Measurements from ENCODE around the gene CCDC192. TPM values are rescaled to one million over a fixed set of nuclear protein-coding genes. Genes with fewer than 3 reads are reported as not detected.

The CCDC192 gene
- not detected in 2 replicates for total RNA-seq

DNA sequence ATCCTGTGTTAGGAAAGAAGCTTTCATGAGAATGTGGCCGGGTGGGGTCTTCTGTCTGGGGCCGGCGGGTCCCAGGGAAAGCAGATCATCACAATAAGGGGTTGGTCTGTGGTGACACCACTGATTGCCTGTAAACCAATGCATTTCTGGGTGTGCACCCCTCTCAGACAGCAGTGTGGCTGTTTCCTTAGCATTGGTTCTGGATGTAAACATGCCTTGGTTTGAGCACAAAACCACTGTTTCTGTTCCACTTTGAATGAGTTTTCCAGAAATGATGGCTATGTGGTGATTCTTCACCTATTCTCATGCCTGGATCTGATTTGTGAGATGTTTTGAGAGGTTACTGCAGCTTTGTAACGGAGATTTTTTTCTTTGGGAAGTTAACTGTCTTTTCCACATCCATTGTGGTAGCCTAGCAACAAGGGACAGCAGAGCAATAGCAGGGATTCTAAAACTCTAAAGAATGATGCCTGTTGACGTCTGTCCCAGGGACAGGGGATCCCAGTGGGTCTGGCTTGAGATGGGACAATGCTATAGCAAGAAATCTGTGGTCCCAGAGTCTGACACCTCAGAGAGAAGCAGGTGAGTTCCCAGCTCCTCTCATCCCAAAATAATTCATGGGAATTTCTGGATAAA is at the start of gene CCDC192:
TSS of gene CCDC192 (plus strand) at position 466 of the 636 bp plus-strand sequence. CDS start at position 521, 55 bp downstream.

Other genes starting within 250 kb of the CCDC192 start
- gene PRRC1, start 185.8 kb upstream of the CCDC192 start, total RNA-seq = 50.4 and 55.5 TPM in 2 replicates
- gene CTXN3, start 54.3 kb upstream of the CCDC192 start, total RNA-seq = not detected in 2 replicates